Upper lobe of left lung (tissue), 6 donors: ENCODE measurements around the gene SSR4. TPM values are rescaled to one million over a fixed set of nuclear protein-coding genes. Genes with fewer than 3 reads are reported as not detected.

Experiments used
- ATAC-seq, 2 donors: fragments of 200-7000 bp; cut with Tn5 transposase; one replicate each; pipeline ENCODE4 v1.9.1; 2022; ENCODE audit warnings: mild to moderate bottlenecking in 2 of 2, moderate library complexity in 2 of 2; ENCODE audit not compliant: low FRiP score in 2 of 2
- DNase-seq, 2 donors: peaks; one replicate each; pipeline ENCODE4 v3.0.0-alpha.2; 2019 to 2020
- H3K27ac ChIP-seq, 4 donors: fragments of 200-600 bp; sonication (generic); one replicate each; pipeline ENCODE4 v1.5.1; 2016 to 2019
- H3K27me3 ChIP-seq, 4 donors: fragments of 200-600 bp; sonication (generic); one replicate each; pipeline ENCODE4 v1.5.1; 2017 to 2019
- H3K36me3 ChIP-seq, 4 donors: fragments of 200-600 bp; sonication (generic); one replicate each; pipeline ENCODE4 v1.5.1; 2016 to 2019
- H3K4me1 ChIP-seq, 4 donors: fragments of 200-600 bp; sonication (generic); one replicate each; pipeline ENCODE4 v1.5.1; 2018 to 2019
- H3K4me3 ChIP-seq, 4 donors: fragments of 200-600 bp; sonication (generic); one replicate each; pipeline ENCODE4 v1.5.1; 2017 to 2019; ENCODE audit warnings: mild to moderate bottlenecking in 2 of 4, moderate library complexity in 1 of 4
- H3K9me3 ChIP-seq, 4 donors: fragments of 200-600 bp; sonication (generic); one replicate each; pipeline ENCODE4 v1.5.1; 2018 to 2019
- CTCF ChIP-seq, 6 experiments: fragments of 450-650 bp in 4 of 6; fragments of 200-600 bp in 2 of 6; sonication (generic) in 2 of 6; IDR thresholded peaks; one replicate each; pipeline ENCODE4 v1.5.1; 2016 to 2019; ENCODE audit warnings: antibody characterized with exemption in 6 of 6
- EP300 ChIP-seq, 4 donors: sonication (generic); formaldehyde crosslinking; IDR thresholded peaks; one replicate each; pipeline ENCODE4 v1.5.1; 2017; ENCODE audit warnings: antibody characterized with exemption in 4 of 4, control low read depth in 2 of 4
- POLR2A ChIP-seq, 4 donors: fragments of 450-650 bp; IDR thresholded peaks; one replicate each; pipeline ENCODE4 v1.5.1; 2016 to 2017; ENCODE audit warnings: antibody characterized with exemption in 4 of 4, mild to moderate bottlenecking in 2 of 4
- POLR2AphosphoS5 ChIP-seq, 2 donors: sonication (generic); formaldehyde crosslinking; IDR thresholded peaks; one replicate each; pipeline ENCODE4 v1.5.1; 2017; ENCODE audit warnings: antibody characterized with exemption in 2 of 2
- WGBS, 2 donors: methylation state at CpG; one replicate each; pipeline ENCODE4 v1.1.5; 2017 to 2018; 5-methylcytosine and 5-hydroxymethylcytosine counted together
- total RNA-seq, 6 donors: library from RNA; depleted of rRNA in 4 of 6; stranded (reverse); fragments of >200 nt in 4 of 6; gene quantifications; one replicate each; pipeline versions ENCODE4 v1.1.0 to v1.2.1, GENCODE V29; 2016 to 2021
- donor health status: DM: no; HTN: no; CAD: no; lungs with moderate emphysema.
- donor health status: DM: no; HTN: yes; CAD: no; lungs with severe emphysema.

SSR4 gene
- total RNA-seq, 6 donors from 2014 or later, result 70.2 to 328 (median 172) TPM

DNA sequence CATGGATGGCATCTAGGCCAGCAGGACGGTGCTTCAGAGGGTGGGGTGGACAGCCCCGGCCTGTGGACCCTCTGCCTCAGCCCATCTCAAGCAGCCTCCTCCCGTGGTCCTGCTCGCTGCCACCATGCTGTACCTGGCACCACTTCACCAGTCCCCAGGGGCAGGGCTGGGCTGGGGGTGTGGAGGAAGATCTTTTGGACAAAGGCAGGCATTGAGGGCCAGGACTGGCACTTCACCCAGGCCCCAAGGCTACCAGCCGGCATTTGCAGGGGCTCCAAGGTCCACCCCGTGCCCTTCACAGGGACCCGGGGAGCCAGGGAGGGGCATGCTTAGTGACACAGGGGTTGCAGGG lies 29.7 kb upstream of the SSR4 start:
- H3K9me3 ChIP-seq, result no peaks in the 10 kb centered on the region
- H3K27ac ChIP-seq, result peak overlapping the region; percentile 35 to 72 (median 59)
- peak overlapping the region in 1 of 4 donors; percentile 38 for H3K4me3 ChIP-seq
- 89% methylated on average over 4 of the region's 7 CpGs; no CpG with 5 or more reads in 1 of the 2 donors for WGBS, 2 donors
- peak in 1 of 2 donors; percentile 24 for DNase-seq
- H3K36me3 ChIP-seq, result no peaks in the 10 kb centered on the region
- ATAC-seq, result no peak
- H3K27me3 ChIP-seq, result no peaks in the 10 kb centered on the region
- H3K4me1 ChIP-seq, result peaks cover 0 to 13% (median 6%) of the 10 kb centered on the region in 4 donors
- TF ChIP-seq CTCF (IDR thresholded peaks at IDR 0.05), result no peak
- no peak for TF ChIP-seq POLR2AphosphoS5 (IDR thresholded peaks at IDR 0.05)
- TF ChIP-seq EP300 (IDR thresholded peaks at IDR 0.05), result no peak
- no peak for TF ChIP-seq POLR2A (IDR thresholded peaks at IDR 0.05)

DNA sequence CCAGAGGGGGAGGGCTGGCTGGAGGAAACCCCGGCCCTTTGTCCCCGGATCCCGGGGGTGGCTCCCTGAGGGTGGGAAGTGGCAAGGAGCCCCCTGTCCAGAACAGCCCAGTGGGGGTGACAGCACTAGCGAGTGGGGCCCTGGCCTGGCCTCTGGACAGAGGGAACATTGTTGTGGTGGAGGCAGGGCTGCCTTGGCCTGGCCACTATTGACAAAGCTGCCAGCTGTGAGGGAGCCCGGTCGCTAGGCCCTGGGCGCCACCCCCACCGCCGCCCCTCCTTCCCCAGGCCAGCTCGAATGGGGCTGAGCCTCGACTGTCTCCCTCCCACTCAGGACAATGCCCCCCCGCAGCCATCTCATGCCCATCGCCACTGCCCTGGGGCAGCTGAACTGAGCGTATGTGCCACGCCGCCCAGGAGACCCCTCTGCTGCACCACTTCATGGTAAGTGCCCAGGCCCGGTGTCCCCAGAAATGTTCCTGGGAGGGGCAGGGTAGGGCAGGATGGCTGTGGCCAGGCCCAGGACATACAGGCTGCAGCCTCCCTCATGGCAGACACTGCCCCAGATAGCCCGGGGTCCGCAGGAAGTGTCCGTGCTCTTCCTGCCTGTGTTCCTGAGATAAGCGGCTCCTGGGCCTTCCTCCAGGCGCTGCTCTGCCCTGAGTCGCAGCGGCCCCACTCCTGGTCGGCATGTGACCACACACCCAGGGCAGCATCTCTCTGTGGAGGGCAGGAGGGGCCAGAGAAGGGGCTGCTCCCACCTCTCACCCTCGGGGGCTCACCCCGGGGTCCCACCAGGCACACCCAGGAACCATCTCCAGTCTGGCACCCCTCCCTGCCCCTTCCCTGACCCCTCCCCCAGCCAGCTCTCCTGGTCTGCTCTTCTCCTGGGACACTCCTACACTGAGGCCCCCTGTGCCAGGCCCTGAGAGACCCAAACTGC lies 29.1 kb upstream of the SSR4 start:
- H3K9me3 ChIP-seq, result no peaks in the 10 kb centered on the region
- H3K27me3 ChIP-seq, result no peaks in the 10 kb centered on the region
- TF ChIP-seq POLR2AphosphoS5 (IDR thresholded peaks at IDR 0.05) (peak in 1 of 2 donors; percentile 41), CTCF (IDR thresholded peaks at IDR 0.05) (no peak)
- no peaks in the 10 kb centered on the region for H3K36me3 ChIP-seq
- DNase-seq (peak in 1 of 2 donors; percentile 46), ATAC-seq (peak; percentile 6 to 10)
- H3K4me3 ChIP-seq, result peak overlapping the region in 1 of 4 donors; percentile 38
- peaks cover 0 to 13% (median 6%) of the 10 kb centered on the region in 4 donors for H3K4me1 ChIP-seq
- peak overlapping the region; percentile 48 to 74 (median 59) for H3K27ac ChIP-seq
- 20 to 65% methylated on average over 1 to 27 of the region's 27 CpGs for WGBS, 2 donors

DNA sequence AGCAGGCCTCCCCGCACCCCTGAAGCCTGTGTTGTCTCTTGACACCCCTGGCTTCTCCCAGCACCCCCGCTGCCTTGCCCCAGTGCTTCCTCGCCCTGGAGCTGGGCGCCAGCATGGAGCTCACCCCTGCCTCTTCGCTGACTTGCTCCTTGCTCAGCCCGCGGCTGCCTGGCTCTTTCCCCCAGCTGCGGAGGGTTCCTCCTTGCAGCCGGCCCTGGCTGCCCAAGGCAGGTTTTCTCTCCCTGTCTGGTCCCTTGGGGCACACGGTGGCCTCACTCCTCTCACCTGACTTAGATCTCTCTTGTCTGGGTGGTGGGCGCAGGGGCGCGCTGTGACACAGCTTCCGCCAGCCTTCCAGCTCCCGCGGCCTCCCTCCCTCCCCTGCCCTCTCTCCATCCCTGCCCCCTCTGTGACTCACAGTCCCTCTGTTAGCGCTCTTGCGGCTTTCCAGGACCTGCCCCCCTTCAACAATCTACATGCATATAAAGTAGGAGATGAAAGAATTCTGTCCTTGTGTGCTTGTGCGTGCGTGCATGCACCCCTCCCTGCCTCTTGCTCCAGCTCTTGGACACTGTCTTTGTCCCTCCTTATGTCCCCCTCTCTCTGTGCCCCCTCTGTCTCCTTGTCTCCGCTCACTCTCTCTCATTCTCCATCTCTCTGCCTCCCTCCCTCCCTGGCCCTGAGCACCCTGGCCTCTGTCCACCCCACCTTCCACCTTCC lies 28.2 kb upstream of the SSR4 start:
- Histone ChIP-seq H3K4me3 (peak overlapping the region in 1 of 4 donors; percentile 5), H3K4me1 (peaks cover 0 to 13% (median 6%) of the 10 kb centered on the region in 4 donors), H3K36me3 (no peaks in the 10 kb centered on the region), H3K27me3 (no peaks in the 10 kb centered on the region), H3K9me3 (no peaks in the 10 kb centered on the region), H3K27ac (peak overlapping the region; percentile 46 to 74 (median 57))
- TF ChIP-seq CTCF (IDR thresholded peaks at IDR 0.05) (no peak), EP300 (IDR thresholded peaks at IDR 0.05) (no peak), POLR2A (IDR thresholded peaks at IDR 0.05) (no peak), POLR2AphosphoS5 (IDR thresholded peaks at IDR 0.05) (no peak)
- ATAC-seq (peak in 1 of 2 donors; percentile 54), DNase-seq (peak in 1 of 2 donors; percentile 41)
- 38 to 54% methylated on average over 4 to 21 of the region's 21 CpGs for WGBS, 2 donors

DNA sequence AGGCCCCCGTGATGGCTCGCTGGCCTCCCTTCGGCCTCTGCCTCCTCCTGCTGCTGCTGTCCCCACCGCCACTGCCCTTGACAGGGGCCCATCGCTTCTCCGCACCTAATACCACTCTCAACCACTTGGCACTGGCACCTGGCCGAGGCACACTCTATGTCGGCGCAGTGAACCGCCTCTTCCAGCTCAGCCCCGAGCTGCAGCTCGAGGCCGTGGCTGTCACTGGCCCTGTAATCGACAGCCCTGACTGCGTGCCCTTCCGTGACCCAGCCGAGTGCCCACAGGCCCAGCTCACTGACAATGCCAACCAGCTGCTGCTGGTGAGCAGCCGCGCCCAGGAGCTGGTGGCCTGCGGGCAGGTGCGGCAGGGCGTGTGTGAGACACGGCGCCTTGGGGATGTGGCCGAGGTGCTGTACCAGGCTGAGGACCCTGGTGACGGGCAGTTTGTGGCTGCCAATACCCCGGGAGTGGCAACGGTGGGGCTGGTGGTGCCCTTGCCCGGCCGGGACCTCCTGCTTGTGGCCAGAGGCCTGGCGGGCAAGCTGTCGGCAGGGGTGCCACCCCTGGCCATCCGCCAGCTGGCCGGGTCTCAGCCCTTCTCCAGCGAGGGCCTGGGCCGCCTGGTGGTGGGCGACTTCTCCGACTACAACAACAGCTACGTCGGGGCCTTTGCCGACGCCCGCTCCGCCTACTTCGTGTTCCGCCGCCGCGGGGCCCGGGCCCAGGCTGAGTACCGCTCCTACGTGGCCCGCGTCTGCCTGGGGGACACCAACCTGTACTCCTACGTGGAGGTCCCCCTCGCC lies 27.4 kb upstream of the SSR4 start:
- H3K4me3 ChIP-seq, result no peak overlapping the region
- DNase-seq (peak in 1 of 2 donors; percentile 75), ATAC-seq (no peak)
- H3K27ac ChIP-seq, result no peak overlapping the region
- H3K36me3 ChIP-seq, result no peaks in the 10 kb centered on the region
- H3K27me3 ChIP-seq, result no peaks in the 10 kb centered on the region
- no peak for TF ChIP-seq POLR2AphosphoS5 (IDR thresholded peaks at IDR 0.05)
- no peak for TF ChIP-seq CTCF (IDR thresholded peaks at IDR 0.05)
- TF ChIP-seq EP300 (IDR thresholded peaks at IDR 0.05), result no peak
- TF ChIP-seq POLR2A (IDR thresholded peaks at IDR 0.05), result no peak
- peaks cover 0 to 13% (median 6%) of the 10 kb centered on the region in 4 donors for H3K4me1 ChIP-seq
- H3K9me3 ChIP-seq, result no peaks in the 10 kb centered on the region
- WGBS, 2 donors, result 88 to 94% methylated on average over 23 to 53 of the region's 56 CpGs
